Progenitor cell of endocrine pancreas (in vitro differentiated cells): Measurements from ENCODE around the gene KIF3B. TPM values are rescaled to one million over a fixed set of nuclear protein-coding genes. Genes with fewer than 3 reads are reported as not detected.

Experiments used
- DNase-seq: peaks from one replicate; pipeline ENCODE4 v3.0.0; 2021; ENCODE audit warnings: low spot score; ENCODE audit not compliant: unreplicated experiment
- H3K27ac Mint-ChIP-seq: 2 replicates; pipeline ENCODE4 v1.8.0; 2021; ENCODE audit warnings: mild to moderate bottlenecking, moderate library complexity, mixed read lengths
- H3K27me3 Mint-ChIP-seq: 2 replicates; pipeline ENCODE4 v1.8.0; 2021; ENCODE audit warnings: mixed read lengths
- H3K36me3 Mint-ChIP-seq: 2 replicates; pipeline ENCODE4 v1.8.0; 2022; ENCODE audit warnings: mixed read lengths; ENCODE audit not compliant: insufficient read depth
- H3K4me1 Mint-ChIP-seq: 2 replicates; pipeline ENCODE4 v1.8.0; 2021; ENCODE audit warnings: low read depth, mixed read lengths
- H3K4me3 Mint-ChIP-seq: 2 replicates; pipeline ENCODE4 v1.8.0; 2021; ENCODE audit warnings: low read depth, mild to moderate bottlenecking, moderate library complexity, mixed read lengths
- H3K9me3 Mint-ChIP-seq: 2 replicates; pipeline ENCODE4 v1.8.0; 2021; ENCODE audit warnings: low read depth, mixed read lengths
- total RNA-seq: library from RNA; stranded (reverse); gene quantifications from 2 replicates; pipeline ENCODE4 v1.2.1, GENCODE V29; 2021
- TF ChIP-seq, protein P1 (sequence below): fragments of 200-600 bp; sonication (generic); IDR thresholded peaks from one replicate; pipeline ENCODE4 v1.5.0; 2021; ENCODE audit warnings: antibody characterized with exemption, mild to moderate bottlenecking; ENCODE audit not compliant: unreplicated experiment

KIF3B gene
- total RNA-seq, 1 donor from 2014 or later: 61.6 TPM

DNA sequence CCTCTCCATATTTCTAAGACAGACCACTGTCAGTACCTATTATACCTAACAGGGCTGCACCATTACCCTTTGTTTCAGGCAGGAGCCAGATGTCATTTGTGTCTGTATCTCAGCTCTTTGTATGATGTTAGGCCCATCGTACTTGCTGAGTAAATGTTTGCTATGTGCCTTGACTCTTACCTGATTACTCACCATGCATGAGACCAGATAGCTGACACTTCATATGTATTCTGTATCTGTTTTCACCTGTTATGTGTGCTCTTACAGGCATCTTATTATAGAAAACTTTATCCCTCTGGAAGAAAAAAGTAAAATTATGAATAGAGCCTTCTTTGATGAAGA, 49.0 kb downstream of the KIF3B start:
- Mint-ChIP-seq H3K9me3 (no peaks in the 10 kb centered on the region), H3K4me3 (no peak overlapping the region), H3K27me3 (no peaks in the 10 kb centered on the region), H3K27ac (peak overlapping the region; percentile 93), H3K36me3 (peaks cover 10% of the 10 kb centered on the region), H3K4me1 (peaks cover 24% of the 10 kb centered on the region)
- no peak for DNase-seq
- TF ChIP-seq, protein P1, sequence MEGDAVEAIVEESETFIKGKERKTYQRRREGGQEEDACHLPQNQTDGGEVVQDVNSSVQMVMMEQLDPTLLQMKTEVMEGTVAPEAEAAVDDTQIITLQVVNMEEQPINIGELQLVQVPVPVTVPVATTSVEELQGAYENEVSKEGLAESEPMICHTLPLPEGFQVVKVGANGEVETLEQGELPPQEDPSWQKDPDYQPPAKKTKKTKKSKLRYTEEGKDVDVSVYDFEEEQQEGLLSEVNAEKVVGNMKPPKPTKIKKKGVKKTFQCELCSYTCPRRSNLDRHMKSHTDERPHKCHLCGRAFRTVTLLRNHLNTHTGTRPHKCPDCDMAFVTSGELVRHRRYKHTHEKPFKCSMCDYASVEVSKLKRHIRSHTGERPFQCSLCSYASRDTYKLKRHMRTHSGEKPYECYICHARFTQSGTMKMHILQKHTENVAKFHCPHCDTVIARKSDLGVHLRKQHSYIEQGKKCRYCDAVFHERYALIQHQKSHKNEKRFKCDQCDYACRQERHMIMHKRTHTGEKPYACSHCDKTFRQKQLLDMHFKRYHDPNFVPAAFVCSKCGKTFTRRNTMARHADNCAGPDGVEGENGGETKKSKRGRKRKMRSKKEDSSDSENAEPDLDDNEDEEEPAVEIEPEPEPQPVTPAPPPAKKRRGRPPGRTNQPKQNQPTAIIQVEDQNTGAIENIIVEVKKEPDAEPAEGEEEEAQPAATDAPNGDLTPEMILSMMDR: no peak

DNA sequence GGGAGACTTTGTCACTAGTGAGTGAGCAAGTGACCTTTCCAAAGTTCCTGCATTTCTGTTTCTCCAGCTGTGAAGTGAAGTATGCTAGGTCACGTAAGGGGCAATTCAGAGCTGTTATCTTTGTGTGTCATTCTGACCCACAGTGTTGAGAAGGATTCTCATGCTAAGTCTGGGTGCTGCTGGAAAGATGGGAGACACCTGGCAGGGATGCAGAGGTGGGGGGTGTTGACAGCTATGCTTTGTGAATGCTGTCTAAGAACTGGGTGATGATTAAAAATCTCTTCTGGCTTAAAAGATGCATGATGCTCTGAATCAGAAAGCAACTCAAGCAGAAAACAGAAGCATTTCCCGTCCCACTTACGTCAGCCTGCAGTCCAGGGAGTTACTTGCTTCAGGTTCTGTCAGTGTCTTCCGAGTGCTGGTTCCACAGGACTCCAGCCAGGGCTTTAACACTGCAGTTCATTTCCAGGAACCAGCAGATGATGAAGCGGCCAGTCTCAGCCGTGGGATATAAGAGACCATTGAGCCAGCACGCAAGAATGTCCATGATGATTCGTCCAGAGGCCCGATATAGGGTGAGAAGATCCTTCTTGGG, 49.7 kb downstream of the KIF3B start:
- H3K4me3 Mint-ChIP-seq: no peak overlapping the region
- peaks cover 24% of the 10 kb centered on the region for H3K4me1 Mint-ChIP-seq
- no peaks in the 10 kb centered on the region for H3K27me3 Mint-ChIP-seq
- H3K36me3 Mint-ChIP-seq: peaks cover 14% of the 10 kb centered on the region
- H3K9me3 Mint-ChIP-seq: no peaks in the 10 kb centered on the region
- TF ChIP-seq, protein P1: no peak
- DNase-seq: no peak
- H3K27ac Mint-ChIP-seq: peak overlapping the region; percentile 93

DNA sequence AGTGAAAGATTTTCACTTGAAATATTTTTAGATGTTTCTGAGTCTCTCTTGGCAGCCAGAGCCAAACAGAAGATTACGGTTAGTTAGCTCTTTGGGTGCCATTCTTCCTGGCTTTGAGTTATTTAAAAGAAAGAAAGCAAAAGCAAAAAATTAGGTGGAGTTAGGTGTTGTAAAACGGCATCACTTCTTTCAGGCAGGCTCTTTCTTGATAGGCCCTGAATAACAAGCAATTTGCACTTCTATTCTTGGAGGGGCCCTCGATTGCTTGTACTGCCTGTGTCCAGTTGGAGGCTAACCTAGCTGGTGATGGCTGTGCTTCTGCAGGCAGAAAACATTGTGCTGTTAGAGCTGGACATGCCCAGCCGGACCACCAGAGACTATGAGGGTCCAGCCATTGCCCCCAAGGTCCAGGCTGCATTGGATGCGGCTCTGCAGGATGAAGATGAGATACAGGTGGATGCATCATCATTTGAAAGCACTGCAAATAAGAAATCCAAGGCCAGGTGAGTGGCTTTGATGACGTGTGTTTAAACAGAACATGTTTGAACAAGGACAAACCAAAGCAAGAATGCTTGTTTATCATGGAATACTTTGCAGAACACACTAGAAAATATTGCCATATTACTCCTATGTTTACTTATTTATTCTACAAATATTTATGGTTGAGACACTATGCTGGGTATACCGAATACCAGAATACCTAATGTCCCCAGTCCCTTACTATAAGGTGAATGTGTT, 52.5 kb downstream of the KIF3B start:
- H3K36me3 Mint-ChIP-seq: peaks cover 26% of the 10 kb centered on the region
- DNase-seq: no peak
- peaks cover 22% of the 10 kb centered on the region for H3K4me1 Mint-ChIP-seq
- TF ChIP-seq, protein P1: no peak
- no peaks in the 10 kb centered on the region for H3K9me3 Mint-ChIP-seq
- H3K4me3 Mint-ChIP-seq: no peak overlapping the region
- H3K27ac Mint-ChIP-seq: no peak overlapping the region
- H3K27me3 Mint-ChIP-seq: no peaks in the 10 kb centered on the region

DNA sequence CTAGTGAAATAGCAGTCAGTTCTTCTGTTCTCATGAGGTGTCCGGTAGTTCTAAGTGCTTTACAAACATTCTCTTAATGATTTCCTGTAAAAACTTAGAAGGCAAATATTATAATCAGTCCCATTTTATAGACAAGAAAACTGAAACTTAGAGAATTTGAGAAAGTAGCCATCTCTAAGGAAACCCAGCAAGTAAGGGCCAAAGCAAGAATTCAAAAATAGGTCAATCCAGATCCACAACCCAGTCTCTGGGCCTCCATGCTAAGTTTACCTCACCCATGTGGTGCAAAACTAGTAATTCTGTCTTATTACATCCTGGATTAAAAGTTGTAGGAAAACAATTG, 53.1 kb downstream of the KIF3B start:
- no peaks in the 10 kb centered on the region for H3K9me3 Mint-ChIP-seq
- H3K36me3 Mint-ChIP-seq: peaks cover 27% of the 10 kb centered on the region
- TF ChIP-seq, protein P1: no peak
- H3K27ac Mint-ChIP-seq: no peak overlapping the region
- DNase-seq: no peak
- peaks cover 22% of the 10 kb centered on the region for H3K4me1 Mint-ChIP-seq
- no peak overlapping the region for H3K4me3 Mint-ChIP-seq
- H3K27me3 Mint-ChIP-seq: no peaks in the 10 kb centered on the region

DNA sequence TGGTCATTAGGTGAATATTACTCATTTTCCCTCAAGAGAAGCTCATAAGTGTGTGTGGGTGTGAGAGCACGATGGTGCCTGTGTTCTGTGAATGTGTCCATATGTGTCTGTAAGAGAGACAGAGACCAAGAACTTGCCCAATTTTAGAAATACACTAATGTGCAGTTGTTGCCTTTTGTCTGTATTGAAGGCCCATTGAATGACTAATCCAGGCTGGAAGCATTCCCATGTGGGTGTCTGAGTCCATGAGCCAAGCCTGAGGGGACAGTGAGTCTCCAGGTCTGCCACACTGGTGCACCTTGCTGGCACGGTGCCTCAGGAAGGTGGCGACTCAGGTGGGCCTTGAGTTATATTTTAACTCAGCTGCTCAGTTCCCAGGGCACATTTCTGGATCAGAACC, 55.2 kb downstream of the KIF3B start:
- TF ChIP-seq, protein P1: no peak
- no peak overlapping the region for H3K27ac Mint-ChIP-seq
- peaks cover 22% of the 10 kb centered on the region for H3K36me3 Mint-ChIP-seq
- no peaks in the 10 kb centered on the region for H3K9me3 Mint-ChIP-seq
- H3K4me1 Mint-ChIP-seq: peaks cover 5% of the 10 kb centered on the region
- no peak for DNase-seq
- H3K27me3 Mint-ChIP-seq: no peaks in the 10 kb centered on the region
- no peak overlapping the region for H3K4me3 Mint-ChIP-seq
